H54 (cell line): Measurements from ENCODE around the gene DES.

Experiments used
- DNase-seq: peaks from one replicate; pipeline ENCODE4 v3.0.0; 2011; ENCODE audit warnings: low spot score, mixed read lengths; ENCODE audit not compliant: insufficient read length
- FAIRE-seq: peaks from 3 replicates; lab custom pipeline; 2011; peaks lifted over from hg19 to GRCh38; lab: Jason Lieb, UNC
- POLR2A ChIP-seq: IDR thresholded peaks from 2 replicates; pipeline ENCODE4 v1.6.1; 2011; ENCODE audit warnings: low read depth, mild to moderate bottlenecking, low read length

Gene DES

GRCh38 chr2:219444566-219445091 lies 26.5 kb downstream of the DES start:
- no peak for FAIRE-seq
- DNase-seq, result no peak
- TF ChIP-seq POLR2A, result no peak

GRCh38 chr2:219445220-219445640 lies 27.1 kb downstream of the DES start:
- no peak for FAIRE-seq
- DNase-seq, result no peak
- TF ChIP-seq POLR2A, result no peak

- DNase-seq, result peak; percentile 95
- FAIRE-seq, result no peak
- no peak for TF ChIP-seq POLR2A
Observed at GRCh38 chr2:219446101-219446504, 27.9 kb downstream of the DES start.

- DNase-seq (no peak), FAIRE-seq (no peak)
- TF ChIP-seq POLR2A, result no peak
Observed at GRCh38 chr2:219446689-219447088, 28.5 kb downstream of the DES start.

GRCh38 chr2:219447242-219448098 lies 29.3 kb downstream of the DES start:
- no peak for DNase-seq
- FAIRE-seq, result no peak
- TF ChIP-seq POLR2A, result no peak

- no peak for TF ChIP-seq POLR2A
- FAIRE-seq (no peak), DNase-seq (no peak)
Observed at GRCh38 chr2:219448099-219448775, 30.1 kb downstream of the DES start.

GRCh38 chr2:219448776-219449341 lies 30.7 kb downstream of the DES start:
- TF ChIP-seq POLR2A, result no peak
- FAIRE-seq (no peak), DNase-seq (no peak)

GRCh38 chr2:219449609-219450008 lies 31.4 kb downstream of the DES start:
- FAIRE-seq (no peak), DNase-seq (no peak)

GRCh38 chr2:219451661-219452360 lies 33.6 kb downstream of the DES start:
- no peak for TF ChIP-seq POLR2A
- FAIRE-seq (no peak), DNase-seq (no peak)

More at GRCh38 chr2:219449609-219450008, 31.4 kb downstream of the DES start:
- no peak for TF ChIP-seq POLR2A

GRCh38 chr2:219452361-219453317 lies 34.5 kb downstream of the DES start:
- DNase-seq (peak; percentile 99), FAIRE-seq (peak; percentile 74)
- TF ChIP-seq POLR2A, result no peak

GRCh38 chr2:219453671-219454590 lies 35.8 kb downstream of the DES start:
- TF ChIP-seq POLR2A, result no peak
- FAIRE-seq, result no peak

More at GRCh38 chr2:219453671-219454590, 35.8 kb downstream of the DES start:
- no peak for DNase-seq
